Fibroblast of the conjunctiva (primary cell): ENCODE results near the gene SLCO2A1.

Source experiments
- DNase-seq: peaks from one replicate; pipeline ENCODE4 v3.0.0-alpha.2; 2010; ENCODE audit warnings: low read depth

The SLCO2A1 gene

GRCh38 chr3:133884054-133884886, 145.5 kb downstream of the SLCO2A1 start:
- no peak for DNase-seq

DNA sequence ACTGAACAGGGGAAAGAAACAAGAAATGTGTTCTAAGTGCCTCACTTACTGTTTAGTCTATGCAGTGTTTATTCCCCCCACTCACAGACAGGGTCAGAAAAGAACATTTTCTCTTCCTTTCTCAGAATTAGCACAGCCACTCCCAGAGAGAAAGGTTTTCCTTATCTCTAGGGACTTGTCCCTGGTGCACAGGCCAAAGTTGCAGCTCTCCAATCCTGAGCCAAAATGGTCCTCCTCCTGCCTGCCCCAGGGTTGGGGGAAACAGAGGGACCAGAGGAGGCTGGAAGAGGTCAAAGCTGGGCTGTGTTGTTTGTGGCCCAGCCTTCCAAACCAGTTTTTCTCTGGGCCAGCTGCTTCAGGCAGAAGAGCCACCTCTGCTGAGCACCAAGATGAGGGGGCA, 146.1 kb downstream of the SLCO2A1 start:
- DNase-seq, result no peak

DNA sequence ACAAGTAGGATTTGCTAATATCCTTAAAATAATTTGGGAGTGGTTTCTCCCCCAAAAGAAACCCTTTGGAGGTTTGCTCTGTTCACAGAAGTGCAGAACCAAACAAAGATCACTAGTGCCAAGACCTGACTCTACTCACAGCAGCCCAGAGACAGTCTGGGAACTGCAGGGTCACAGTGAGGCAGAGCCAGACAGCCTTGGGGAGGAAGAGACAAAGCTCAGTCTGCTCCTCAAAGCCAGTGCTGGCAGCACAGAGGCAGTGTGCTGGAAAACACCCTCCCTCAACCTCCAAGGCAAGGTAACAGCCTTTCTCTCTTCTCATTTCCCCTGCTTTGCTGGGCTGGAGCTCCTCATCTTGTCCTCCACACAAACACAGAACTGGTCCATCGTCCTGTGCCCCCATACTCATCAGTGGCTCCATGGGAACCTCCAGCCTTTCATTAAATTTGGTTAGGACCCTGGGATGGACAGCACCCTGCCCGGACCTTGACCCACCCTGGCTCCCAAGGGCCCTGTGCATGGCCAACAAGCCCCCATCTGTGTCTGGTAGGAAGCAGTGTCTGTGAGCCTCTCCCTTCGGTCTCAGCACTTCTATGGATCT, 146.6 kb downstream of the SLCO2A1 start:
- DNase-seq, result no peak

DNA sequence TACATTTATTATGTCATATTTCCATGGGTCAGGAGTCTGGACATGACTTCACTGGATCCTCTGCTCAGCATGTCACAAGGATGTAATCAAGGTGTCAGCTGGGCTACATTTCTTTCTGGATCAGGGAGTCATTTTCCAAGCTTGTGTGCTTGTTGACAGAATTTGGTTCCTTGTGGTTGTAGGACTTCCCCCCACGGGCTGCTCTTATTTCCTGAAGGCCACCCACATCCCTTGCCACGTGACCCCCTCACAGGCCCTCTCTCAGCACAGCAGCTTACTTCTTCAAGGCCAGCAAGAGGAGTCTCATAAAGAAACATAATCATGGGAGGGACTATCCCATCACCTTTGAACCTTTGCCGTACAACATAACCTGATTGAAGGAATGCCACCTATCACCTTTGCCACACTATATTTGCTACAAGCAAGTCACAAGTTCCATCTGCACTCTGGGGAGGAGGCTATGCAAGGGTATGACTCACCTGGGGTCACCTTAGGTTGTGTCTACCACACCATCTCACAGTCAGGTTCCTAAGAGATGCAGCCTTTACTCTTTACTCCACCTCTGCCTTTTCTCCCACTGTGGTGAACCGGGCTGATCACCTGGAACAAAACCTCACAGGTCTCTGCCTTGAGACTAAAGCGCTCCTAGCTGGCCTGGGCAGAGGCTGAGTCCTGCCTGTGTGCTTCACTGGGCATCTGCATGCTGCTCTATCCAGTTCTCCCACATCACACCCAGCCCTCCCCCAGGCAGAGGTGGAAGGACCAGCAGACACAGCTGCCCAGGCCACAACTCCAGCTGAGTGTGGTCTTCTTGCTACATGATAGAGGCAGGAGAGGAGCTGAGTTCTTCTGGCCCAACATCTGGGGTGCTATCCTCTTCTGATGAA, 147.5 kb downstream of the SLCO2A1 start:
- DNase-seq, result no peak

DNA sequence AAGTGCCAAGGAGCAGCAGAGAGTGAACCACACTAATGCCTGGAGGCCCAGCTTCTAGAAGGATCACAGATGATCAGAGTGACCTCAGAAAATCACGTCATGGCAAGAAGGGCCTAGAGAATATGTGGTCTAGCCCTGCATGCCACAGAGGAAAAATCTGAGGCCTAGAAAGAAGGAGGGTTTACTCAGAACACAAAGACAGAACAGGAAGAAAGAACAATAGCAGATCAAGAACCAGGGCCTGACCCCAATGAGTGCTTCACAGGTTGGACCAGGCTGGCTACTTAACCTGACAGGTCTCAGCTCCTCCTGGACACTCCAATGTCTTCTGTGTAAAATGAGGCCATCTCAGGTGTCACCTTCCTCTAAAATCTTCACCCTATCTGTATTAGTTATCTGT, 148.2 kb downstream of the SLCO2A1 start:
- DNase-seq, result no peak

DNA sequence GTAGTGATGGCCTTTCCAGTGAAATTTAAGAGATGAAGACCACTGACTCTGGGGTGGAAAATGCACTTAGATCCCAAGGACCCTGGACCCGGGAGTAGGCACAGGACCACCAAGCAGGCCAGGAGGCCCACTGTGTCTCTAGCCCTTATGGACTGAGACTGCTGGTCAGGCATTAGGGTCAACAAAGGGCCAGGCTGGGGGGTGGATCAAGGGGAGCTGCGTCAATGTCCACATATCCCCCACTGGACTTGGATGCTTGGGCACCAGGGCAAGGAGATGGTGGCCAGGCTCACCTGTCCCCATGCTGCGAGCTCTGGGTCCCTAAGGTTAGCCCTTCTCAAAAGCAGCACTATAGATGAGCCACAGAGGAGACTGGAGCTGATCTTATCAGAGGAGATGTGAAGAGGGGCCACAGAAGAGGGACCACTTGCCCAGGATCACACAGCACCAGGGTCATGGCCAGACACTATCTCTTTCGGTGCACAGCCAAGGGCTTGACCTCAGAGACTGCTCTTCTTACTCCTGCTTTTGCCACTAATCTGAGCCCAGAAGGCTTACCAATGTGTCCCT, 148.8 kb downstream of the SLCO2A1 start:
- DNase-seq, result no peak

GRCh38 chr3:133880287-133880686, 149.4 kb downstream of the SLCO2A1 start:
- DNase-seq, result no peak

GRCh38 chr3:133878518-133878917, 151.2 kb downstream of the SLCO2A1 start:
- DNase-seq, result no peak
